ENCODE data around the gene RAPGEF6. TPM values are rescaled to one million over a fixed set of nuclear protein-coding genes. Genes with fewer than 3 reads are reported as not detected.
A peak's percentile ranks its signal among the peaks of the same experiment; 100 is the strongest.

Gene RAPGEF6
- total and polyA plus RNA-seq, 11 donors = 2.3 to 13.9 (median 8.6) TPM

DNA sequence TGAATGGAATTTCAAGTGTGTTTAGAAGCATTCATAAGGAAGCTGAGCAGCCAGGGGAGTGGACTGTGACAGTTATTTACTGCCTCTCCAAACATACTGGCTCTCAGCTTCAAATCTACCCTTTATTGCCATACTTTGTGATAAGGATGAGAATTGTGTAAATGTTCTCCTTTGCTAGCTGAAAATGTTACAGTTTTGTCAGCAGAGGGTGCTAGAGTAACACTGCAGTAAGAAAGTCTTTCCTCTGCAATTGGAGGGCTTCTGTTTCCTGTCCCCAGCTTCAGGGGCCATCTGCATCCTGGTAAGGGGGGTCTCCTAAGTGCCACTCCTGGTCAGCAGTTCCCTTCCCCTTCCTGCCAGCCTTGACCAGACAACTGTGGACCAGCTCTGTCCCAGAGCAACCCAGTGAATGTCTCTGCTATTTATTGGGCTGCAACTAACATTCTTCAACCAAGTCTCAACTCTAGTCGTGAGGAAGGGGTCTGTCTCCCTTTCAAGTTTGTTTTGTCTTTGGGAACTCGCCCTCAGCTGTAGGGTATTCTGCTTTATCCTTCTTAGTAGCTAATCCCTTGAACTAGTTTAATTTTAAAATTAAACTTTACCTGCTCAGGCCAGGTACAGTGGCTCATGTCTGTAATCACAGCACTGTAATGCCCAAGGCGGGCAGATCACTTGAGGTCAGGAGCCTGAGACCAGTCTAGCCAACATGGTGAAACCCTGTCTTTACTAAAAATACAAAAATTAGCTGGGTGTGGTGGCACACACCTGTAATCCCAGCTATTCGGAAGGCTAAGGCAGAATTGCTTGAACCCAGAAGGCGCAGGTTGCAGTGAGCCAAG is 45.3 kb downstream of the RAPGEF6 start:
- TF ChIP-seq, protein P1, sequence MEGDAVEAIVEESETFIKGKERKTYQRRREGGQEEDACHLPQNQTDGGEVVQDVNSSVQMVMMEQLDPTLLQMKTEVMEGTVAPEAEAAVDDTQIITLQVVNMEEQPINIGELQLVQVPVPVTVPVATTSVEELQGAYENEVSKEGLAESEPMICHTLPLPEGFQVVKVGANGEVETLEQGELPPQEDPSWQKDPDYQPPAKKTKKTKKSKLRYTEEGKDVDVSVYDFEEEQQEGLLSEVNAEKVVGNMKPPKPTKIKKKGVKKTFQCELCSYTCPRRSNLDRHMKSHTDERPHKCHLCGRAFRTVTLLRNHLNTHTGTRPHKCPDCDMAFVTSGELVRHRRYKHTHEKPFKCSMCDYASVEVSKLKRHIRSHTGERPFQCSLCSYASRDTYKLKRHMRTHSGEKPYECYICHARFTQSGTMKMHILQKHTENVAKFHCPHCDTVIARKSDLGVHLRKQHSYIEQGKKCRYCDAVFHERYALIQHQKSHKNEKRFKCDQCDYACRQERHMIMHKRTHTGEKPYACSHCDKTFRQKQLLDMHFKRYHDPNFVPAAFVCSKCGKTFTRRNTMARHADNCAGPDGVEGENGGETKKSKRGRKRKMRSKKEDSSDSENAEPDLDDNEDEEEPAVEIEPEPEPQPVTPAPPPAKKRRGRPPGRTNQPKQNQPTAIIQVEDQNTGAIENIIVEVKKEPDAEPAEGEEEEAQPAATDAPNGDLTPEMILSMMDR (IDR thresholded peaks at IDR 0.05) = peak; percentile 72 to 95 (median 85)
- no peak for TF ChIP-seq POLR2A (IDR thresholded peaks at IDR 0.05)
- H3K27ac ChIP-seq = no peak overlapping the region
- no peaks in the 10 kb centered on the region for H3K36me3 ChIP-seq
- H3K4me3 ChIP-seq = no peak overlapping the region
- WGBS, 4 donors = 70 to 77% (median 74%) methylated on average over 5 of the region's 5 CpGs
- H3K9me3 ChIP-seq = no peaks in the 10 kb centered on the region
- intact Hi-C loops (cut with DNase I) = loop anchor here (1.0 to 10.0 kb wide), 12 partner anchors 205 to 603 kb away; partner anchors contain the start of genes IL3 (in 6 of the 10), ACSL6 (in 1 of the 10) and FNIP1 (in 1 of the 10)
- H3K4me1 ChIP-seq = peaks cover 0 to 21% (median 17%) of the 10 kb centered on the region in 12 donors
- peak in 3 of 4 donors; percentile 63 to 68 (median 68) for ATAC-seq
- DNase-seq = peak in 1 of 5 donors; percentile 25
- H3K27me3 ChIP-seq = no peaks in the 10 kb centered on the region

DNA sequence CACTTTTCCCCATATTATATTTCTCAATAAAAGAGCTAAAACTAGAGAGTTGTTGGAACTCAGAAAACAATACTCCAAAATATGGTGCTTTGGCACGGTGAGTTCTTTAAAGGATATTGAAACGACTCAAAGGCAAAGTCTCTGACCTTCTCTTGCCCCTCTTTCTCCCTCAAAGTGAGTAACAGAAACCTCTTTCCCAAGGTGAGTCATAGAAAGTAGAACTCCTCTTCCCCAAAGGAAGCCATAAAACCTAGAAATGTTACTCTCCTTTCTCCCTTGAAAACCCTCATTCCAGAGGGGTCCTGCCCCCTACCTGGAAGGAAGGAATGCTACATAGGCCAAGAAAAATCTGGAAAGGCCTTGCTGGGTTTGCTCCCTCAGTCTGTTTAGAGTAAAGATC is 47.5 kb downstream of the RAPGEF6 start:
- no peak for ATAC-seq
- H3K4me3 ChIP-seq = no peak overlapping the region
- H3K9me3 ChIP-seq = no peaks in the 10 kb centered on the region
- H3K27ac ChIP-seq = no peak overlapping the region
- intact Hi-C loops (cut with DNase I) = loop anchor here in 6 of 10 donors (2.0 to 10.0 kb wide), 7 partner anchors 207 to 605 kb away; partner anchors contain the start of genes IL3 (in 4 of the 6) and FNIP1 (in 1 of the 6)
- no peak for TF ChIP-seq POLR2A (IDR thresholded peaks at IDR 0.05)
- no peaks in the 10 kb centered on the region for H3K36me3 ChIP-seq
- peaks cover 0 to 10% (median 6%) of the 10 kb centered on the region in 12 donors for H3K4me1 ChIP-seq
- 79 to 91% (median 87%) methylated on average over 2 of the region's 2 CpGs for WGBS, 4 donors
- no peak for DNase-seq
- no peaks in the 10 kb centered on the region for H3K27me3 ChIP-seq

DNA sequence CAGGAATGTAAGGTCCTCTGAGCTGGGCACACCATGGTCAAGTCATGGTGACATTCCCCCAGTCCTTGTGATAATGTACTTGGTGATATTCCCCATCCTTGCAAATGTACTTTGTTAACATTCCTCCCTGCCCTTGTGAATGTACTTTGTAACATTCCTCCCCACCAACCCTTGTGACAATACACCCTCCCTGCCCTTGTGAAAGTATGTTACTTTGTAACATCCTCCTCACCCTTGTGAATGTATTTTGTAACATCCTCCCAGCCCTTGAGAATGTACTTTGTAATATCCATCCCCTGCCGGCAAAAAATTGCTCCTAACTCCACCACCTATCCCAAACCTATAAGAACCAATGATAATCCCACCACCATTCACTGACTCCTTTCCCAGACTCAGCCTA is 53.3 kb downstream of the RAPGEF6 start:
- H3K36me3 ChIP-seq = peaks cover 0 to 4% (median 0%) of the 10 kb centered on the region in 9 donors
- H3K9me3 ChIP-seq = no peaks in the 10 kb centered on the region
- no peaks in the 10 kb centered on the region for H3K27me3 ChIP-seq
- no peak overlapping the region for H3K4me3 ChIP-seq
- TF ChIP-seq POLR2A (IDR thresholded peaks at IDR 0.05) = no peak
- no peak overlapping the region for H3K27ac ChIP-seq
- peak in 1 of 4 donors; percentile 52 for ATAC-seq
- no peak for DNase-seq
- whole genome bisulfite sequencing, 4 donors = 84 to 99% (median 92%) methylated on average over 1 of the region's 1 CpG
- peaks cover 0 to 9% (median 0%) of the 10 kb centered on the region in 12 donors for H3K4me1 ChIP-seq
- intact Hi-C loops (cut with DNase I) = loop anchor here in 3 of 10 donors (5.0 to 10.0 kb wide), 4 partner anchors 213 to 411 kb away; partner anchors contain the start of gene FNIP1 (in 1 of the 3)

DNA sequence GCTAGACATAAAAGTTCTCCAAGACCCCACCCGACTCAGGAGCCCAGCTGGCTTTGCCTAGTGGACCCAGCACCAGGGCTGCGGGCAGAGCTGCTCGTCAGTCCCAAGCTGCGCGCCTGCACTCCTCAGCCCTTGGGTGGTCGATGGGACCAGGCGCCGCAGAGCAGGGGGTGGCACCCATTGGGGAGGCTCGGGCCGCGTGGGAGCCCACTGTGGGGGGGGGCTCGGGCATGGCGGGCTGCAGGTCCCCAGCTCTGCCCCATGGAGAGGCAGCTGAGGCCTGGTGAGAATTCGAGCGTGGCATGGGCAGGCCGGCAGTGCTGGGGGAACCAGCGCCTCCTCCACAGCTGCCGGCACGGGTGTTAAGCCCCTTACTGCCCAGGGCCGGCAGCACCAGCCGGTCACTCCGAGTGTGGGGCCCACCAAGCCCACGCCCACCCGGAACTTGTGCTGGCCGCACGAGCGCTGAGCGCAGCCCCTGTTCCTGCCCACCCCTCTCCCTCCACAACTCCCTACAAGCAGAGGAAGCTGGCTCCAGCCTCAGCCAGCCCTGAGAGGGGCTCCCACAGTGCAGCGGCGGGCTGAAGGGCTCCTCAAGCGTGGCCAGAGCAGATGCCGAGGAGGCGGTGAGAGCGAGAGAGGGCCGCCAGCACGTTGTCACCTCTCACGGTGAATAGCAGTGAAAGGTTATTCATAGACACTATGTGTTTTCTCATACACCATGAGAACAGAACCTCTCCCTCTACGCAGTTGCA is 54.9 kb downstream of the RAPGEF6 start:
- intact Hi-C loops (cut with DNase I) = loop anchor here in 3 of 10 donors (5.0 to 10.0 kb wide), 4 partner anchors 215 to 412 kb away; partner anchors contain the start of gene FNIP1 (in 1 of the 3)
- no peak for TF ChIP-seq POLR2A (IDR thresholded peaks at IDR 0.05)
- TF ChIP-seq, protein P1 (IDR thresholded peaks at IDR 0.05) = no peak
- Histone ChIP-seq H3K9me3 (no peaks in the 10 kb centered on the region), H3K4me3 (no peak overlapping the region), H3K27me3 (no peaks in the 10 kb centered on the region), H3K27ac (no peak overlapping the region), H3K4me1 (peaks cover 0 to 9% (median 0%) of the 10 kb centered on the region in 12 donors), H3K36me3 (peaks cover 0 to 4% (median 0%) of the 10 kb centered on the region in 9 donors)
- DNase-seq (no peak), ATAC-seq (no peak)
- WGBS, 4 donors = 95 to 99% (median 95%) methylated on average over 25 to 38 of the region's 38 CpGs

All from heart left ventricle (tissue), 16 donors.